Measurements from ENCODE around the gene ZBTB20. TPM values are rescaled to one million over a fixed set of nuclear protein-coding genes. Genes with fewer than 3 reads are reported as not detected.

The ZBTB20 gene
- total and polyA plus RNA-seq, 10 of the 15 experiments (the other 5 are each of a cell fraction or from before 2014, with no cell fraction given), result 0.20 to 5.5 (median 2.2) TPM

DNA sequence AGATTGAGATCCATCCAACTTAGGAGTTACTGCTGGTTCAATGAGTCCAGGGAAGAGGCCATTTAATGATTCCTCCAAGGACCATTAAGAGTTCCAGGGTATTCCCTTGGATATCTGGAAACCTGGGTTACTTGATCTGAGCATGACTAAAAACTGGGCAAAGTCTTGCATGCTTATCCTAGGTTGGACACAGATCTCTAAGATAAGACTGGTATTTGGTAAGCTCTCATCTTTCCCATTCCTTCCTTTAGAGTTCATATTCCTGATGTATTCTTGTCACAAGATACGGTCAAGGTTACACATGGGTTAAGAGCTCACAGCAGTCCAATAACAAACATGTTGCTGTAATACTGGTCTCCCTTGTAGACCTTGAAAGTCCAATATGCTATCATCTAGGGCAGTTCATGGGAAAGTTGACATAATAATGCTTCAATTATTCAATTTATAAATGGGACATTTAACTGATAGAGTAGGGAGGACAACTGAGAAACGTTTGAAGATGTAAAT, 551.5 kb downstream of the ZBTB20 start (continued):
- no peak for TF ChIP-seq FOS (IDR thresholded peaks at IDR 0.05; ENCODE audit: borderline replicate concordance, extremely low read depth, insufficient read length)

- Histone ChIP-seq H3K9me3 (replicated peaks; ENCODE audit: control insufficient read depth, insufficient read depth, low read length) (no peaks in the 10 kb centered on the region), H3K27ac (ENCODE audit: control insufficient read depth, insufficient read depth) (no peak overlapping the region), H3K9ac (ENCODE audit: control insufficient read depth, insufficient read depth, low read length) (no peak overlapping the region), H3K27me3 (replicated peaks in 1 of 2; ENCODE audit: control insufficient read depth in 2 of 2, insufficient read depth in 2 of 2, low read length in 1 of 2) (no peaks in the 10 kb centered on the region), H3K4me2 (ENCODE audit: control insufficient read depth, insufficient read depth) (no peak overlapping the region), H3K4me1 (ENCODE audit: control insufficient read depth, insufficient read depth, low read length) (no peaks in the 10 kb centered on the region), H3K4me3 (no peak overlapping the region), H3K36me3 (ENCODE audit: control insufficient read depth in 2 of 2, insufficient read depth in 2 of 2, low read length in 1 of 2) (no peaks in the 10 kb centered on the region), H3K79me2 (ENCODE audit: control insufficient read depth, insufficient read depth, low read length) (no peaks in the 10 kb centered on the region), H4K20me1 (ENCODE audit: control insufficient read depth, insufficient read depth) (no peaks in the 10 kb centered on the region), H2AFZ (ENCODE audit: control insufficient read depth, low read depth, low read length) (no peak overlapping the region)
- ChIA-PET SMC1A (ENCODE audit: uncharacterized antibody, unreplicated experiment) (interaction anchor here (0.6 to 0.9 kb wide), 2 partner anchors 33 to 548 kb away, joined by 3 read pairs; no protein-coding TSS in a partner anchor), POLR2A (no interaction called here), CTCF (no interaction called here), RAD21 (ENCODE audit: unreplicated experiment) (no interaction called here)
- in situ Hi-C loops (cut with MboI) (no loop called here), intact Hi-C loops (cut with micrococcal nuclease; ENCODE audit: unreplicated experiment) (loop anchor here (10.0 kb wide), 1 partner anchor 196 kb away; no protein-coding TSS in a partner anchor)
- BruUV-seq (replicated peaks), result no TSS peak
- ATAC-seq, result no peak
- DNase-seq (ENCODE audit: low read depth, low spot score), result no peak
- WGBS (ENCODE audit: insufficient coverage, insufficient replicate concordance, low lambda C conversion rate, missing lambda C conversion rate), result 67% methylated on average over 6 of the region's 6 CpGs
- no peak for FAIRE-seq
- TF ChIP-seq, protein P1, sequence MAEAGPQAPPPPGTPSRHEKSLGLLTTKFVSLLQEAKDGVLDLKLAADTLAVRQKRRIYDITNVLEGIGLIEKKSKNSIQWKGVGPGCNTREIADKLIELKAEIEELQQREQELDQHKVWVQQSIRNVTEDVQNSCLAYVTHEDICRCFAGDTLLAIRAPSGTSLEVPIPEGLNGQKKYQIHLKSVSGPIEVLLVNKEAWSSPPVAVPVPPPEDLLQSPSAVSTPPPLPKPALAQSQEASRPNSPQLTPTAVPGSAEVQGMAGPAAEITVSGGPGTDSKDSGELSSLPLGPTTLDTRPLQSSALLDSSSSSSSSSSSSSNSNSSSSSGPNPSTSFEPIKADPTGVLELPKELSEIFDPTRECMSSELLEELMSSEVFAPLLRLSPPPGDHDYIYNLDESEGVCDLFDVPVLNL (IDR thresholded peaks at IDR 0.05; ENCODE audit: low read depth, low read length), result no peak
- no peak for TF ChIP-seq GABPA (IDR thresholded peaks at IDR 0.05; ENCODE audit: low read depth)
- TF ChIP-seq CBX5 (IDR thresholded peaks at IDR 0.05; ENCODE audit: low read depth), result no peak
- TF ChIP-seq, protein P2, sequence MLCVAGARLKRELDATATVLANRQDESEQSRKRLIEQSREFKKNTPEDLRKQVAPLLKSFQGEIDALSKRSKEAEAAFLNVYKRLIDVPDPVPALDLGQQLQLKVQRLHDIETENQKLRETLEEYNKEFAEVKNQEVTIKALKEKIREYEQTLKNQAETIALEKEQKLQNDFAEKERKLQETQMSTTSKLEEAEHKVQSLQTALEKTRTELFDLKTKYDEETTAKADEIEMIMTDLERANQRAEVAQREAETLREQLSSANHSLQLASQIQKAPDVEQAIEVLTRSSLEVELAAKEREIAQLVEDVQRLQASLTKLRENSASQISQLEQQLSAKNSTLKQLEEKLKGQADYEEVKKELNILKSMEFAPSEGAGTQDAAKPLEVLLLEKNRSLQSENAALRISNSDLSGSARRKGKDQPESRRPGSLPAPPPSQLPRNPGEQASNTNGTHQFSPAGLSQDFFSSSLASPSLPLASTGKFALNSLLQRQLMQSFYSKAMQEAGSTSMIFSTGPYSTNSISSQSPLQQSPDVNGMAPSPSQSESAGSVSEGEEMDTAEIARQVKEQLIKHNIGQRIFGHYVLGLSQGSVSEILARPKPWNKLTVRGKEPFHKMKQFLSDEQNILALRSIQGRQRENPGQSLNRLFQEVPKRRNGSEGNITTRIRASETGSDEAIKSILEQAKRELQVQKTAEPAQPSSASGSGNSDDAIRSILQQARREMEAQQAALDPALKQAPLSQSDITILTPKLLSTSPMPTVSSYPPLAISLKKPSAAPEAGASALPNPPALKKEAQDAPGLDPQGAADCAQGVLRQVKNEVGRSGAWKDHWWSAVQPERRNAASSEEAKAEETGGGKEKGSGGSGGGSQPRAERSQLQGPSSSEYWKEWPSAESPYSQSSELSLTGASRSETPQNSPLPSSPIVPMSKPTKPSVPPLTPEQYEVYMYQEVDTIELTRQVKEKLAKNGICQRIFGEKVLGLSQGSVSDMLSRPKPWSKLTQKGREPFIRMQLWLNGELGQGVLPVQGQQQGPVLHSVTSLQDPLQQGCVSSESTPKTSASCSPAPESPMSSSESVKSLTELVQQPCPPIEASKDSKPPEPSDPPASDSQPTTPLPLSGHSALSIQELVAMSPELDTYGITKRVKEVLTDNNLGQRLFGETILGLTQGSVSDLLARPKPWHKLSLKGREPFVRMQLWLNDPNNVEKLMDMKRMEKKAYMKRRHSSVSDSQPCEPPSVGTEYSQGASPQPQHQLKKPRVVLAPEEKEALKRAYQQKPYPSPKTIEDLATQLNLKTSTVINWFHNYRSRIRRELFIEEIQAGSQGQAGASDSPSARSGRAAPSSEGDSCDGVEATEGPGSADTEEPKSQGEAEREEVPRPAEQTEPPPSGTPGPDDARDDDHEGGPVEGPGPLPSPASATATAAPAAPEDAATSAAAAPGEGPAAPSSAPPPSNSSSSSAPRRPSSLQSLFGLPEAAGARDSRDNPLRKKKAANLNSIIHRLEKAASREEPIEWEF (IDR thresholded peaks at IDR 0.05; ENCODE audit: insufficient replicate concordance, low read depth, low read length), result no peak
- TF ChIP-seq EP300 (IDR thresholded peaks at IDR 0.05; ENCODE audit: borderline replicate concordance in 1 of 2, control insufficient read depth in 1 of 2, low read depth in 2 of 2, low read length in 2 of 2), result no peak
- TF ChIP-seq ZNF592 (IDR thresholded peaks at IDR 0.05), result no peak
- TF ChIP-seq SIX5 (IDR thresholded peaks at IDR 0.05; ENCODE audit: low read depth, low read length, severe bottlenecking), result no peak
Observed at GRCh38 chr3:114590309-114591047, 556.6 kb downstream of the ZBTB20 start.
